Prostate gland (tissue), 2 donors: ENCODE data around the gene RPL39.

Source experiments
- CTCF ChIP-seq, 4 experiments: fragments of 200-600 bp in 2 of 4; fragments of 450-650 bp in 2 of 4; sonication (generic) in 2 of 4; IDR thresholded peaks; 1 replicate in 3 of 4; 2 replicates in 1 of 4; pipeline ENCODE4 v1.5.1; 2016 to 2019; ENCODE audit warnings: antibody characterized with exemption in 4 of 4, mild to moderate bottlenecking in 2 of 4, moderate library complexity in 2 of 4
- POLR2A ChIP-seq: fragments of 450-650 bp; IDR thresholded peaks from one replicate; pipeline ENCODE4 v1.6.1; 2016; ENCODE audit warnings: antibody characterized with exemption, mild to moderate bottlenecking
- POLR2AphosphoS5 ChIP-seq: sonication (generic); formaldehyde crosslinking; IDR thresholded peaks from one replicate; pipeline ENCODE4 v1.6.1; 2017; ENCODE audit warnings: antibody characterized with exemption

GRCh38 chrX:119745283-119745848 is 46.1 kb downstream of the RPL39 start:
- no peak for TF ChIP-seq CTCF (IDR thresholded peaks at IDR 0.05)
- TF ChIP-seq POLR2A = no peak
- no peak for TF ChIP-seq POLR2AphosphoS5
